A549 treated with DMSO at 1 μM for 4 hours (cell line): ENCODE data around the gene HMOX1. TPM values are rescaled to one million over a fixed set of nuclear protein-coding genes. Genes with fewer than 3 reads are reported as not detected.

Source experiments
- total RNA-seq: library from RNA; stranded (reverse); fragments of 200-300 nt; extraction: Qiagen RNA extraction; gene quantifications from 5 replicates; pipeline ENCODE4 v1.2.3, GENCODE V29; 2022; ENCODE audit warnings: low read depth

The HMOX1 gene, protein sequence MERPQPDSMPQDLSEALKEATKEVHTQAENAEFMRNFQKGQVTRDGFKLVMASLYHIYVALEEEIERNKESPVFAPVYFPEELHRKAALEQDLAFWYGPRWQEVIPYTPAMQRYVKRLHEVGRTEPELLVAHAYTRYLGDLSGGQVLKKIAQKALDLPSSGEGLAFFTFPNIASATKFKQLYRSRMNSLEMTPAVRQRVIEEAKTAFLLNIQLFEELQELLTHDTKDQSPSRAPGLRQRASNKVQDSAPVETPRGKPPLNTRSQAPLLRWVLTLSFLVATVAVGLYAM
- total RNA-seq = 704 to 935 TPM (median 733 TPM) in 5 replicates

DNA sequence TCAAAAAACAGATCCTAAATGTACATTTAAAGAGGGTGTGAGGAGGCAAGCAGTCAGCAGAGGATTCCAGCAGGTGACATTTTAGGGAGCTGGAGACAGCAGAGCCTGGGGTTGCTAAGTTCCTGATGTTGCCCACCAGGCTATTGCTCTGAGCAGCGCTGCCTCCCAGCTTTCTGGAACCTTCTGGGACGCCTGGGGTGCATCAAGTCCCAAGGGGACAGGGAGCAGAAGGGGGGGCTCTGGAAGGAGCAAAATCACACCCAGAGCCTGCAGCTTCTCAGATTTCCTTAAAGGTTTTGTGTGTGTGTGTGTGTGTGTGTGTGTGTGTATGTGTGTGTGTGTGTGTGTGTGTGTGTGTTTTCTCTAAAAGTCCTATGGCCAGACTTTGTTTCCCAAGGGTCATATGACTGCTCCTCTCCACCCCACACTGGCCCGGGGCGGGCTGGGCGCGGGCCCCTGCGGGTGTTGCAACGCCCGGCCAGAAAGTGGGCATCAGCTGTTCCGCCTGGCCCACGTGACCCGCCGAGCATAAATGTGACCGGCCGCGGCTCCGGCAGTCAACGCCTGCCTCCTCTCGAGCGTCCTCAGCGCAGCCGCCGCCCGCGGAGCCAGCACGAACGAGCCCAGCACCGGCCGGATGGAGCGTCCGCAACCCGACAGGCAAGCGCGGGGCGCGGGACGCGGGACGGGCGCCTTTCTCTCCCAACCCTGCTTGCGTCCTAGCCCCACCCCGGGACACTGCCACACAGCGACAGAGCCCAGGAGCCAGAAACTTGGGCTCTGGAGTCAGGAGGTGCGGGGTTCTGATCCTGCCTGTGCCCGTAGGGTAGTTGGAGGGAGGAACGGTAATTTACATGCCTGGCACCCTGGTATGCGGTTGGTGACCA is at the start of gene HMOX1:
TSS of gene HMOX1 (plus strand) at position 560 of the 887 bp plus-strand sequence. CDS start at position 638, 78 bp downstream.

DNA sequence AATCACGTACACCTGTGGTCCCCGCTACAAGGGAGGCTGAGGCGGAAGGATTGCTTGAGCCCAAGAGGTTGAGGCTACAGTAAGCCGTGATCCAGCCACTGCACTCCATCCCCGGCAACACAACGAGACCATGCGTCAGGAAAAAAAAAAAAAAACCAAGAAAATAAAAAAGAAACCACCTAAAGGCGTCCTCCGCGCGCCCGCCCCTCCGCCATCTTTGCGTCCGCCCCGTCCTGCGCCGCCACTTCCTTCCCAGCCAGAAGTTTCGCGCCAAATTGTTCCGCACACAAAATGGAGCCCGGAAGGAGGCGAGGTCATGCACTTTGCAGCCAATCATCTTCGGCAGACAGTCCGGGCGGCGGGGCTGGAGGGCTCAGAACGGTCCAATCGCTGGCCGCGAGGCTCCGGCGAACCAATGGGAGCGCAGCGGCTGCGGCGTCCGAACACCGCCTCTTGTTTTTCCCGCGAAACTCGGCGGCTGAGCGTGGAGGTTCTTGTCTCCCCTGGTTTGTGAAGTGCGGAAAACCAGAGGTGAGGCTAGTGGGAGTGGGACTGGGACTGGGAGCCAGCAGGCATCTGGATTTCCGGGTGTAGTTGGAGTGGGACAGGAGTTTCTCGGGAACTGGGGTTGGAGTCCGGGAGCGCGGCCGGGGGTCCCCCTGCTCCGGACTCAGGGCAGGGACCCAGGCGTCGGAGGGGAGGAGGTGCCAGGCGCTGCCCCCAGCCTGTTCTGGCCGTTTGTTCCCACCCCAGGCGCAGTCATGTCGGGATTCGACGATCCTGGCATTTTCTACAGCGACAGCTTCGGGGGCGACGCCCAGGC is 19.0 kb downstream of the HMOX1 start, which contains the start of gene MCM5:
TSS of gene MCM5 (plus strand) at position 463 of the 823 bp plus-strand sequence. CDS start at position 762, 299 bp downstream.

Other genes starting within 250 kb of the HMOX1 start
- 10.8 to 18.0 TPM (median 13.9 TPM) in 5 replicates for gene HMGXB4, start 123.6 kb upstream of the HMOX1 start, total RNA-seq
- 15.7 to 17.5 TPM (median 16.3 TPM) in 5 replicates for gene TOM1, start 81.2 kb upstream of the HMOX1 start, total RNA-seq
- 67.8 to 97.0 TPM (median 90.8 TPM) in 5 replicates for gene MCM5, start 19.0 kb downstream of the HMOX1 start, total RNA-seq
- 1.1 to 1.5 TPM (median 1.3 TPM) in 5 replicates for gene RASD2, start 159.7 kb downstream of the HMOX1 start, total RNA-seq
- 6.0 to 11.2 TPM (median 6.8 TPM) in 5 replicates for gene MB, start 236.2 kb downstream of the HMOX1 start, total RNA-seq